BE2C (cell line): ENCODE measurements around the gene TRIM16.
A peak's percentile ranks its signal among the peaks of the same experiment; 100 is the strongest.
"Not testable (repeated sequence)": the region's sequence is repeated elsewhere in the genome, so short reads cannot be mapped to it uniquely, and the experiment has no call there.

ENCODE experiments used
- DNase-seq: peaks from one replicate; pipeline ENCODE4 v3.0.0-alpha.2; 2020
- H3K27me3 ChIP-seq: fragments of 250-450 bp; sonication (Bioruptor Pico); 2 replicates; pipeline ENCODE4 v1.5.1; 2020; ENCODE audit warnings: mild to moderate bottlenecking
- H3K36me3 ChIP-seq: fragments of 250-450 bp; sonication (Bioruptor Pico); 2 replicates; pipeline ENCODE4 v1.5.1; 2020; ENCODE audit warnings: mild to moderate bottlenecking
- H3K4me1 ChIP-seq: fragments of 250-450 bp; sonication (Bioruptor Pico); 2 replicates; pipeline ENCODE4 v1.5.1; 2020
- H3K4me3 ChIP-seq: 2 replicates; pipeline ENCODE4 v1.5.1; 2011; ENCODE audit warnings: low read depth, low read length
- H3K9me3 ChIP-seq: fragments of 250-450 bp; sonication (Bioruptor Pico); 2 replicates; pipeline ENCODE4 v1.5.1; 2020
- TF ChIP-seq, protein P1 (sequence below): IDR thresholded peaks from 2 replicates; pipeline ENCODE4 v1.5.1; 2012; ENCODE audit warnings: mild to moderate bottlenecking, low read depth, low read length

TRIM16 gene

DNA sequence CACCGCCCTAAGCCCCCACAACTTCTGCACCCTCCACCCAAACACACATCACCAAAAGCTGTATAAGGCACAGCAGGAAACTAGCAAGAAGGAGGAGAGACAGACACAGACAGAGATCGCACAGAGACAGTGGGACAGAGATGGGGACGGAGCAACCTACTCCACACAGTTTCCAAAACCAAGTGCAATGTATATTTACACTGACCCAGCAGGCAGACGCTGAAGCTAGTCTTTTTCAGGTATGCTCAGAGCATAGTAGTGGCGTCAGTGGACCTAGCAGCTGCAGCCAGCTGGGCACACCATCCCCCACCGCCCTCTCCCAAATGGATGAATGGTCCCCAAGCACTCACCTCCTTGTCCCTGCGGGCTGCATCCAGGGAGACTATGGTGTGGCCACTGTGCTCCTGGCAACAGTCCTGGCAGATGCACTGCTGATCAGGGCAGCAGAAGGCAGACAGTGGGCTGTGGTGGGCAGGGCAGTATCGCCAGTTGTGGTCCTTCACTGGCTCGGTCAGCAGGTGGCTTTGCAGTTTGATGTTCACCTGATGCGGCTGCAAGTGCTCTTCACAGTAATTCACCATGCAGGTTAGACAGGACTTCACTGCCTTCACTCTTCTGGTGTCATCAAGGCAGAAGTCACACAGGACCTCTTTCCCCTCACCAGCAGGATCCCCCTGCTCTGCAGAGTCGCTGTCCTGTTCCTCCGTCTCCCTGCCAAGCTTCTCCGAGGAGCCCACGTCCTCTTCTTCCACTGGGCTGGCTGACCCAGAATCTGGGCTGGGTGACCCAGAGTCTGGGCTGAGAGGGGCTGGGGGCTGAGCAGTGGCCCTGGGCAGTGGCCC is 33.1 kb downstream of the TRIM16 start:
- Histone ChIP-seq H3K4me3 (peak overlapping the region; percentile 77), H3K4me1 (0 out of 2 replicates have a peak, but pooled peaks cover 3% of the 10 kb centered on the region), H3K9me3 (no peaks in the 10 kb centered on the region), H3K27me3 (no peaks in the 10 kb centered on the region), H3K36me3 (no peaks in the 10 kb centered on the region)
- DNase-seq = peak; percentile 24
- TF ChIP-seq, protein P1, sequence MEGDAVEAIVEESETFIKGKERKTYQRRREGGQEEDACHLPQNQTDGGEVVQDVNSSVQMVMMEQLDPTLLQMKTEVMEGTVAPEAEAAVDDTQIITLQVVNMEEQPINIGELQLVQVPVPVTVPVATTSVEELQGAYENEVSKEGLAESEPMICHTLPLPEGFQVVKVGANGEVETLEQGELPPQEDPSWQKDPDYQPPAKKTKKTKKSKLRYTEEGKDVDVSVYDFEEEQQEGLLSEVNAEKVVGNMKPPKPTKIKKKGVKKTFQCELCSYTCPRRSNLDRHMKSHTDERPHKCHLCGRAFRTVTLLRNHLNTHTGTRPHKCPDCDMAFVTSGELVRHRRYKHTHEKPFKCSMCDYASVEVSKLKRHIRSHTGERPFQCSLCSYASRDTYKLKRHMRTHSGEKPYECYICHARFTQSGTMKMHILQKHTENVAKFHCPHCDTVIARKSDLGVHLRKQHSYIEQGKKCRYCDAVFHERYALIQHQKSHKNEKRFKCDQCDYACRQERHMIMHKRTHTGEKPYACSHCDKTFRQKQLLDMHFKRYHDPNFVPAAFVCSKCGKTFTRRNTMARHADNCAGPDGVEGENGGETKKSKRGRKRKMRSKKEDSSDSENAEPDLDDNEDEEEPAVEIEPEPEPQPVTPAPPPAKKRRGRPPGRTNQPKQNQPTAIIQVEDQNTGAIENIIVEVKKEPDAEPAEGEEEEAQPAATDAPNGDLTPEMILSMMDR = no peak

DNA sequence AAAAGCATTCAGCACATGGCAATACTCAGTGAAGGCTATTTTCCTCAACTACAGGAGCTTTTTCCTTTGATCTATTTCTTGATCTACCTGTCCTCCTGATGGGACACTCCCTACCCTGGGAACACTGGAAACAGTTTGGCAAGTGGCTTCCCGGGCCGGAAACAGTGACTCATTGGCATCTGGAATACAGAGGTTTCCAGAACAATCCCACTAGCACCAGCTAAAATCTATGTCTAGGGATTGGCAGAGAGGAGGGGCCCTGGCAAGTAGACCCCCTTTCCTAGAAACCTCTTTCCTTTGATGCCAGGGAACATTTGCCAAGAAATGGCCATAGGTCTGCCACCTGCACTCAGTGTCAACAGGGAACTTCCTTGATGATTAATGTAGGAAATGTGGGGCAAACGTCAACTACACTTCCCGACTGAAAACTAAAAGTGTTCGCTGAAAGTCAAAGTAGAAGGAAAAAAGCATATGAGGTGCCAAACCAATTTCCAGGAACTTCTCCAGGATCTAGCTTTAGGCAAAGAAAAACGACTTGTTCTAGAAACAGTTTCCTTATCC is 34.2 kb downstream of the TRIM16 start:
- TF ChIP-seq, protein P1 = no peak
- Histone ChIP-seq H3K4me1 (0 out of 2 replicates have a peak, but pooled peaks cover 3% of the 10 kb centered on the region), H3K4me3 (peak overlapping the region; percentile 77), H3K36me3 (no peaks in the 10 kb centered on the region), H3K27me3 (no peaks in the 10 kb centered on the region), H3K9me3 (no peaks in the 10 kb centered on the region)
- no peak for DNase-seq

DNA sequence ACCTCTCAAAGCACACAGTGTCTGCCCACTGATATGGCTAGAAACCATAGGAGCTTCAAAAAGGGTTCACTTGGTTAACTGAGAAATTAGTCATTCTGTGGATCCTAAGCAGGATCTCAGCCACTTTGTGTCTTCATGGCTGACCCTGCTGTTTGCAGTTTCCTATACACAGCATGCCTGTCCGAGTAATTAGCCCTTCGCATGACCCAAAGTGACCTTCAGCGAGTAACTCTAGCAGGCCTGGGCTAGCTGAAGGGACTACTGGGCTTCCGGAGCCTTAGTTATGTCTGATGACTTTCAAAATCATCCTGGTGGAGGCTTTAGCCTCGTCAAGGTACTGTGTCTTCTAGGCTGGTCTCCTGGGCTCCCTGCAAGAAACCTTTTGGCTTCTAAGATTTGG is 35.7 kb downstream of the TRIM16 start:
- no peak for DNase-seq
- Histone ChIP-seq H3K9me3 (no peaks in the 10 kb centered on the region), H3K4me3 (no peak overlapping the region), H3K36me3 (no peaks in the 10 kb centered on the region), H3K27me3 (no peaks in the 10 kb centered on the region), H3K4me1 (0 out of 2 replicates have a peak, but pooled peaks cover 3% of the 10 kb centered on the region)
- TF ChIP-seq, protein P1 = no peak

DNA sequence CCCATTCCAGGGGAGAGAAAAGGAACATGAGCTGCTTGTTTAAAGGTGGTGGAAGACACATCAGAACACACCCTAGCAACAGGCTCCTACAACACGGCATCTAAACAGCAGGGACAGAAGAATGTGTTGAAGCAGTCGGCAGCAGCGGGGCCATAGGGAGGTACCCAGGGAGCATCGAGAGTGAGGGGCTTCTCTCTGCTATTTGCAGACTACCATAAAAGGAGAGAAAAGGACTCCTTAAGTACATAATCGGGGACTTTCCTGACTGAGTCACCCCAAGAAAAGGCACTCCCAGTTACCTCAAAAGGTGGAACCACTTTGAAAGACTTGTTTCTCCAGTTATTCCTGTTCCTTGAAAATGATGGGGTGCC is 38.2 kb downstream of the TRIM16 start:
- not testable (repeated sequence) for H3K9me3 ChIP-seq, H3K27me3 ChIP-seq, DNase-seq, H3K4me1 ChIP-seq, H3K36me3 ChIP-seq, H3K4me3 ChIP-seq

DNA sequence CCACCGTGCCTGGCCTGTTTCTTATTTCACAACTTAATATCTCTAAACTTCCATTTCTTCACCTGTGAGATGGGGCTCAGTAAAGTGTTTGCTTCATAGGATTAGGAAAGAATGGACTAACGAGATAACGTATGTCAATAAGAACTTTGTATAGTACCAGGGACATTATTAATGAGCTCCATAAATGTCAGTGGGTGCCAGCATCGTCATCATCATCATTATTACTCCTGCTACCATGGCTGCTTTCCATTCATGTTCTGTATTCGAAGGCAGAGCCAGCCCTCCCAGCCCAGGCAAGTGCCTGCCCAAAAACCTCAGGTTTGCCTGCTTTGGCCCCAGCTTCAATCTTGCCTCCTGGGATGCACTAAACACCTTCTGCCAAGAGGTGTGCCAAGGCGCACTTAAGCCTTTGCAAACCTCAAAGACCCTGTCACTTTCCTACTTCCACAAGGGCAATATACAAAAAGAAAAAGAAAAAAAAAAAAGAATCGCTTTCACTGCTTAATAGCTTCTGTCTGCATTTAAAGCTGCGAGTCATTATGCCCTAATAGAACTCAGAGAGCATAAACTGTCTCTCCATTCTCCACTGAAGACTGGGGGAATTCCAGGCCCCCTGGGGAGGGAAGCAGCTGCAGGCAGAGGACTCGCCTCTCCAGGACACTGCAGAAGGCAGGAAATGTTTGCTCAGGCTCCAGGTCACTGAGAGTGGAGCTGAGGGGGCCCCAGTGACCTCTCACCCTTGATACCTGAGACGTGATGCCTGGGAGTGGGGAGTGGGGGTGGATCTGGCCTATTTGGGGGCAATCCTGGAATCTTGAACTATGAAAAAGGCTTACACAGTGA is 38.8 kb downstream of the TRIM16 start:
- H3K4me3 ChIP-seq, H3K9me3 ChIP-seq, H3K36me3 ChIP-seq, DNase-seq, H3K4me1 ChIP-seq, H3K27me3 ChIP-seq: not testable (repeated sequence)

DNA sequence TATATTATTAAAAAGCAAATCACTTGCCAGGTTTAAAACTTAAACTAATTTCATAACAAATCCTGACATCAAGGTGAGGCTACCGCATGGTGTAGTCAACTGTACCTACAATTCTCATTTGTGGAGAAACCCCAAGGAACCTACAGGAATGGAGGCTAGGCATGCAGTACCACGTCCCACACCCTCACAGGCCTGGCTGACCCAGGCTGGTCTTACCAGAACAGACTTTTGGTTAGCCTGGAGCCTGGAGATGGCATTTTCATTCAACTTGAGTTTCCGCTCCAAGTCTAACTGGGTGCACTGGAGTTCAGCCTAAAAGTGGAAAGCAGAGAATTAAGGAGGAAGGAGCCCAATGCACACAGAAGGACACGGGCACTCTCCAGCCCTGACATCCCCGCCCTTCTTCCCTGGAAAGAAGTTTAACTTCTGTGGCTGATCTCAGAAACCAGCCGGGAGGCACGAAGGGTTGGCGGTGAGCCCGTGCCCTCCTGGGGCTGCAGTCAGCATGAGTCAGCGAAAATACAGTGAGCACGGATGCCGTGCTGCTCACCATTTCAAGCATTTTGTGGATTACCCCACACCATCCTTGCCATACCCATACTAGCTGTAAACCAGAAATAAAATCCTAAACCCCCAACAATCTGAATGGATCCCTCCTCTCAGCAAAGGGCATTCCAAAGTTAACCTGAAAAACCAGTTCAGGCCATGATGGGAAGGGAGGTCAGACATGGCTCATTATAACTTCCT is 41.4 kb downstream of the TRIM16 start:
- not testable (repeated sequence) for H3K4me1 ChIP-seq, H3K27me3 ChIP-seq, H3K9me3 ChIP-seq, H3K4me3 ChIP-seq, H3K36me3 ChIP-seq, DNase-seq

DNA sequence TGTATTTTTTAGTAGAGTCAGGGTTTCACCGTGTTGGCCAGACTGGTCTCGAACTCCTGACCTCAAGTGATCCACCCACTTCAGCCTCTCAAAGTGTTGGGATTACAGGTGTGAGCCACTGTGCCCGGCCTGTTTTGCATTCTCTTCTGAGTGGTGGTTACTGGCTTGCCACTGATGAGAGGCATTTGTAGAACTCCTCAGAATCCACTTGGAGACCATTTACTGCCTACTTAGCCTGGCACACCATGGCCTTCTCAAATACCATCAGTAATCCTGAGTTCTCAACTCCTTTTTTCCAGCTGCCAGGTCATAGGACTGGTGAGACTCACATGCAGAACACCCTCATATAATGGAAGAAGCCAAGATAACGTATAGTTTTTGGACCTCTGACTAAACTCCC is 42.1 kb downstream of the TRIM16 start:
- H3K4me3 ChIP-seq, H3K9me3 ChIP-seq, DNase-seq, H3K4me1 ChIP-seq, H3K36me3 ChIP-seq, H3K27me3 ChIP-seq: not testable (repeated sequence)

DNA sequence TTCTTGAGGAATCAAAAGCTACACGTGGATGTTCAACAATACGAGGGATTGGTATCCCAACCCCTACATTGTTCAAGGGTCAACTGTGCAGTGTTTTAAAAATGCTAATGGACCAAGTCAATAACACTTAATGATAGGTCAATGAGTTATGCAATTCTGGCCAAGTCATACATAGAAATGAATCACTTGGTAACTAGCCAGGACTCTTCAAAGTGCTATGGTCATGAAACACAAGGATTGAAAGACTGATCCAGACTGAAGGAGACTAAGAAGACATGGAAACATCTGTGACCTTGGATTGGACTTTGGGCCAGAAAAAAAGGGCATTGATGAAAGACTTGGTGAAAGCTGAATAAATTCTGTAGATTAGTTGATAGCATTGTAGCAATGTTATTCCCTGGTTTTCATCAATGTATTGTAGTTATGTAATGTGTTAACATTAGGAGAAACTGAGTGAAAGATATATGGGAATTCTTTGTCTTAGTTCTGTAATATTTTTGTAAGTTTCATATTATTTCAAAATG is 53.1 kb downstream of the TRIM16 start:
- not testable (repeated sequence) for H3K9me3 ChIP-seq, H3K4me3 ChIP-seq, H3K27me3 ChIP-seq, H3K36me3 ChIP-seq, DNase-seq, H3K4me1 ChIP-seq

DNA sequence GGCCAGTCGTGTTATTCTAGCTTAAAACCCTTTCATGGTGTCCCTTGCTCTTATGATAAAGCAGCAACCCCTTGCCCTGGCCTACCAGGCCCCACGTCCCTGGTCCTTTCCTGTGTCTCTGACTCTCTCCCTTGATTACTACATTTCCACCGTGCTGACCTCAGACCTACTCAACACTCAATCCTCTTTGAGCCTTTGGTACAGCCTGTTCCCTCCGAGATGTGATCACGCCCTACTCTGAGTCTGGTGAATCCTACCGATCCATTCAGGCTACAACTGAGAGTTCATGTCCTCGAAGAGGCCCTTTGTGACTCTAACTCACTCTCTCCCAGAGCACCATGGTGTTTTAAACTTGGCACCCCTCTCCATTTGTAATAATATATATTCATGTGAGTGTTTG is 54.1 kb downstream of the TRIM16 start:
- H3K36me3 ChIP-seq, H3K9me3 ChIP-seq, DNase-seq, H3K4me1 ChIP-seq, H3K27me3 ChIP-seq, H3K4me3 ChIP-seq: not testable (repeated sequence)

DNA sequence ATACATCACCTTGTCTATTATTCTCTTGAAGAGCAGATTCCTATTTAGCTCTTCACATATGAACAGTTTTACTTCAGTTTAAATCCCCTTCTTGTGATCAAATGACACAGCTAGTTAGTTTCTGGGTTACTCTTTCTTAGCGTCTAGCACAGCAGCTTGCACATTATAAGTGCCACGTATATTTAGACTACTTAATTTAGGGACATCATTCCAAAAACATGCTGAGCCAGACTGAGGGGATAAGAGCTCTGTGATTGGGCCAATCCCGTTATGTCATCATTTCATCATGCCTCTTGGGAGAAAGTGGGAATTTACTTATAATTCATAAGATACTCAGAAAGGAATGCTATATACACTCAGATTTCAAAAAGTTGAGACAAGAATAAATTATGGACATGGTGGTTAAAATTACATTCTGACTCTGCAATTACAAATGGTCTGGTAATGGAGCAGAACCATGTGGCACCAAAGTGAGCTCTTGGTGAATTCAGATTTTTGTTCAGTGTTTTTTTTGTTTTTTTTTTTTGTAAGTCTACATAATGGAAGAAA is 60.4 kb downstream of the TRIM16 start:
- H3K36me3 ChIP-seq, H3K4me3 ChIP-seq, DNase-seq, H3K4me1 ChIP-seq, H3K27me3 ChIP-seq, H3K9me3 ChIP-seq: not testable (repeated sequence)

DNA sequence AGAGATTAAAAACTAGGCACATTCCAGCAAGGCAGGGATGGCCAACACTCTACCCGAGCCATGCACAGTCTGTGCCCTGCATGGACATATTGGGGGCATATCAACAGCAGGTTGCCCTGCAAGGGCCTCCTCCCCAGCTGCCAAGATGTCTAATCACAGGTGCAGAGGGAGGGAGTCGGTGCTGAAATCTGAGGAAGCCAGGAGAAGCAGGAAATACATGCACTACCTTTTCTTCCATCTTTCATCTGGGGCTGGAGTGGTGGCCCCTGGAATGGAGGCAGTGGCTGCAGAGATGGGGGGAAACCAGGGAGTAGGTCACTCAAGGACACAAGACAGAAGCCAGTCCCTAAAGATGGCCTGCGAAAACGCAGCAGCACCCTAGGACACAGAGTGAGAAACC is 60.9 kb downstream of the TRIM16 start:
- not testable (repeated sequence) for DNase-seq, H3K9me3 ChIP-seq, H3K4me3 ChIP-seq, H3K36me3 ChIP-seq, H3K27me3 ChIP-seq, H3K4me1 ChIP-seq
